ENCODE results near the gene CD151. TPM values are rescaled to one million over a fixed set of nuclear protein-coding genes. Genes with fewer than 3 reads are reported as not detected.

Gene CD151
- total RNA-seq, 1 donor from 2014 or later = 558 TPM

DNA sequence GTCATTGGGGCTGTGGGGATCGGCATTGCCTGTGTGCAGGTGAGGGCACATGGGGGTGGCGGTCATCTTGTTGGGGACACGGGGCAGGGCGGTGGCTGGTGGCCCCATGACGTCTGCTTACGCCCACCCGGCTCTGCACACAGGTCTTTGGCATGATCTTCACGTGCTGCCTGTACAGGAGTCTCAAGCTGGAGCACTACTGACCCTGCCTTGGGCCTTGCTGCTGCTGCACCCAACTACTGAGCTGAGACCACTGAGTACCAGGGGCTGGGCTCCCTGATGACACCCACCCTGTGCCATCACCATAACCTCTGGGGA, 5.2 kb downstream of the CD151 start:
- Mint-ChIP-seq H3K4me3 (ENCODE audit: unreplicated experiment) (no peak overlapping the region), H3K27me3 (ENCODE audit: low read depth) (no peaks in the 10 kb centered on the region), H3K27ac (ENCODE audit: unreplicated experiment) (no peak overlapping the region), H3K9me3 (ENCODE audit: low read depth) (no peaks in the 10 kb centered on the region), H3K4me1 (ENCODE audit: low read depth) (peaks cover 38% of the 10 kb centered on the region), H3K36me3 (ENCODE audit: low read depth) (peaks cover 6% of the 10 kb centered on the region)
- TF ChIP-seq CTCF (IDR thresholded peaks at IDR 0.05) = no peak
- no peak for DNase-seq (ENCODE audit: low spot score)

DNA sequence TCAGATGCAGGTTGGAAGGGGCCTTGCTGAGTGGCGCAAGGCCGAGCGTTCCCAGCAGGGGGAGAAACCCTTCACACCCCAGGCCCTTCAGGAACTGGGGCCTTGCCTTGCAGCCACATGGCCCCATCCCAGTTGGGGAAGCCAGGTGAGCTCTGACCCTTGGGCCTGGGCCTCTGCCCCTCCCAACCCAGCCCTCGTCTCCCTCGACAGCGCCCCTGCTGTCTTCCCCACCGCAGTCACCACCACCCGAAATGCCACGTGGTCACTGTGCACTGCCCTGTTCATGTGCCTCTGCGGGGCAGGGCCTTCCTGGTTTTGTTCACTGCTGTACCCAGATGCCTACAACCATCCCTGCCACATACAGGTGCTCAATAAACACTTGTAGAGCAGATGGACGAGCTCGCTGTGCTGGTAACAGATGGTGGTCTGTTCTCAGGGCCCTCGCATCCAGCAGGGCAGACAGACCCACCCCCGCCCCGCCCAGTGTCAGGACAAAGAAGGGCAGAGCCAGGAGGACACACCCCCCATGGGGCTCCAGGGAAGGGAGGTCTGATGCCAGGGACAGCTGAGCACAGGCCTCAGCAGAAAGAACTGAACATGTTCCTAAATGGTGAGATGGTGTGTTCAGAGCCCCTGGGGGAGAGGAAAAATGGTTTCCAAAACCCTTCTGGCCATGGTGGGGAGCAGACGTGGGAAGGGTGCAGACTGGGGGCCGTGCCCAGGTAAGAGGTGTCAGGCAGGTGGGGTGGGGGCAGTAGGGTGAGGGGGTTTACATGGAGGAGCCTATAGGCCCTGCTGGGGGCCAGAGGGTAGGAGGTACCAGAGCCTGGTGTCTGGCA, 5.9 kb downstream of the CD151 start:
- Mint-ChIP-seq H3K4me3 (ENCODE audit: unreplicated experiment) (no peak overlapping the region), H3K27ac (ENCODE audit: unreplicated experiment) (peak overlapping the region; percentile 59), H3K27me3 (ENCODE audit: low read depth) (no peaks in the 10 kb centered on the region), H3K4me1 (ENCODE audit: low read depth) (peaks cover 43% of the 10 kb centered on the region), H3K9me3 (ENCODE audit: low read depth) (no peaks in the 10 kb centered on the region), H3K36me3 (ENCODE audit: low read depth) (peaks cover 6% of the 10 kb centered on the region)
- no peak for DNase-seq (ENCODE audit: low spot score)
- TF ChIP-seq CTCF (IDR thresholded peaks at IDR 0.05) = peak; percentile 51

- H3K4me1 Mint-ChIP-seq (ENCODE audit: low read depth) = peaks cover 44% of the 10 kb centered on the region
- no peak for TF ChIP-seq CTCF (IDR thresholded peaks at IDR 0.05)
- no peaks in the 10 kb centered on the region for H3K27me3 Mint-ChIP-seq (ENCODE audit: low read depth)
- H3K36me3 Mint-ChIP-seq (ENCODE audit: low read depth) = peaks cover 6% of the 10 kb centered on the region
- DNase-seq (ENCODE audit: low spot score) = no peak
- no peak overlapping the region for H3K4me3 Mint-ChIP-seq (ENCODE audit: unreplicated experiment)
- peak overlapping the region; percentile 5 for H3K27ac Mint-ChIP-seq (ENCODE audit: unreplicated experiment)
- H3K9me3 Mint-ChIP-seq (ENCODE audit: low read depth) = no peaks in the 10 kb centered on the region
Measured at GRCh38 chr11:839280-839623, 6.5 kb downstream of the CD151 start.

DNA sequence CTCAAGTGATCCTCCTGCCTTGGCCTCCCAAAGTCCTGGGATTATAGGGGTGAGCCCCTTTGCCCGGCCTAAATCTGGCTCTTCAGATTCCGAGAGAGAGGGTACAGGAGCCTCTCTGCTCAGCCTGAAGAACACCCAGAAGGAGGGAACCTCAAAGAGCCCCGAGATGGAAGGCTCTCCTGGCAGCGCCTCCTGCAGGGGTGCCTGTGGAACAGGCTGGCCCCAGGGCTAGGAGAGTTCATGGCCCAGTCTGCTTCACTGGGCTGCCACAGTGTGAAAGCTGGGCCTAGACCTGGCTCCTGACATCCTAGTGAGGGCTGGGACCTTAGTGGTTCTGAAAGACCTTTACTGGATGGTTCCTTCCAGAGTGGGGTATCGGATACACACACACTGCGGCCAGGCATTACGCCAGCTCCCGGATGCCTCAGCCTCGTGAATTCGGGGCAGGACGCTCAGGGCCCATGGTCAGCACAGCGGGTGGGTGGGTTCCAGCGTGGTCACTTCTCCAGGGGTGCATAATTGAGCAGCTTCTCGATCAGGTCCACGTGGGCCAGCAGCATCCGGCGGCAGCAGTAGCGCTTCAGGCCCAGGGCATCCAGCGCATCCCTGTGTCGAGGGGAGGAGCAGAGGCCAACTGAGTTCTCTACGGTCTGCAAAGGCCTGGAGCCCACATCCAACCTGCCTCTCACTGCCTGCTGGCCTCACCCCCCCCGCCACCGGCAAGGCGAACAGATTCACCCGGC, 7.3 kb downstream of the CD151 start:
- H3K4me1 Mint-ChIP-seq (ENCODE audit: low read depth) = peaks cover 43% of the 10 kb centered on the region
- DNase-seq (ENCODE audit: low spot score) = no peak
- peak overlapping the region; percentile 91 for H3K27ac Mint-ChIP-seq (ENCODE audit: unreplicated experiment)

More for the DNA sequence above, 7.3 kb downstream of the CD151 start:
- H3K27me3 Mint-ChIP-seq (ENCODE audit: low read depth) = no peaks in the 10 kb centered on the region
- peaks cover 6% of the 10 kb centered on the region for H3K36me3 Mint-ChIP-seq (ENCODE audit: low read depth)
- TF ChIP-seq CTCF (IDR thresholded peaks at IDR 0.05) = peak; percentile 67
- H3K9me3 Mint-ChIP-seq (ENCODE audit: low read depth) = no peaks in the 10 kb centered on the region
- H3K4me3 Mint-ChIP-seq (ENCODE audit: unreplicated experiment) = peak overlapping the region; percentile 83
